Adipocyte (in vitro differentiated cells): ENCODE results near the gene SEMA4D.
"Not testable (repeated sequence)": the region's sequence is repeated elsewhere in the genome, so short reads cannot be mapped to it uniquely, and the experiment has no call there.

Source experiments
- DNase-seq: peaks from one replicate; pipeline ENCODE4 v3.0.0-alpha.2; 2015; ENCODE audit warnings: low read depth
- H3K27me3 ChIP-seq: replicated peaks from 2 replicates; pipeline ENCODE4 v1.7.0; 2013; ENCODE audit warnings: mild to moderate bottlenecking, low read length, moderate library complexity; ENCODE audit not compliant: control insufficient read depth, insufficient read depth
- H3K36me3 ChIP-seq: 2 replicates; pipeline ENCODE4 v1.7.0; 2013; ENCODE audit warnings: low read length, mild to moderate bottlenecking, moderate library complexity; ENCODE audit not compliant: control insufficient read depth, insufficient read depth, severe bottlenecking
- H3K4me1 ChIP-seq: 2 replicates; pipeline ENCODE4 v1.7.0; 2013; ENCODE audit warnings: mild to moderate bottlenecking, low read length, moderate library complexity; ENCODE audit not compliant: control insufficient read depth, insufficient read depth
- H3K4me3 ChIP-seq: 2 replicates; pipeline ENCODE4 v1.7.0; 2013; ENCODE audit warnings: mild to moderate bottlenecking, low read length, moderate library complexity
- H3K9ac ChIP-seq: 2 replicates; pipeline ENCODE4 v1.7.0; 2013; ENCODE audit warnings: mild to moderate bottlenecking, low read length, moderate library complexity
- H3K9me3 ChIP-seq: 2 replicates; pipeline ENCODE4 v1.7.0; 2013; ENCODE audit warnings: mild to moderate bottlenecking, low read length, moderate library complexity; ENCODE audit not compliant: control insufficient read depth

The SEMA4D gene

GRCh38 chr9:89488936-89489335 lies 9.0 kb downstream of the SEMA4D start:
- Histone ChIP-seq H3K27me3 (no peaks in the 10 kb centered on the region), H3K4me1 (no peaks in the 10 kb centered on the region), H3K4me3 (no peak overlapping the region), H3K36me3 (no peaks in the 10 kb centered on the region), H3K9me3 (peaks cover 9% of the 10 kb centered on the region), H3K9ac (no peak overlapping the region)
- DNase-seq = no peak

GRCh38 chr9:89488131-89488530 lies 9.8 kb downstream of the SEMA4D start:
- DNase-seq = no peak
- Histone ChIP-seq H3K27me3 (no peaks in the 10 kb centered on the region), H3K9me3 (peaks cover 9% of the 10 kb centered on the region), H3K36me3 (no peaks in the 10 kb centered on the region), H3K4me1 (no peaks in the 10 kb centered on the region), H3K9ac (no peak overlapping the region), H3K4me3 (no peak overlapping the region)

GRCh38 chr9:89486681-89487080 lies 11.2 kb downstream of the SEMA4D start:
- Histone ChIP-seq H3K36me3 (no peaks in the 10 kb centered on the region), H3K9me3 (peaks cover 9% of the 10 kb centered on the region), H3K4me1 (no peaks in the 10 kb centered on the region), H3K27me3 (peaks cover 6% of the 10 kb centered on the region), H3K9ac (no peak overlapping the region), H3K4me3 (no peak overlapping the region)
- DNase-seq = no peak

- Histone ChIP-seq H3K9me3 (peaks cover 9% of the 10 kb centered on the region), H3K9ac (no peak overlapping the region), H3K27me3 (peaks cover 9% of the 10 kb centered on the region), H3K4me1 (no peaks in the 10 kb centered on the region), H3K4me3 (no peak overlapping the region), H3K36me3 (no peaks in the 10 kb centered on the region)
- no peak for DNase-seq
Observed at GRCh38 chr9:89484475-89485404, 13.2 kb downstream of the SEMA4D start.

GRCh38 chr9:89483592-89484474 lies 14.1 kb downstream of the SEMA4D start:
- Histone ChIP-seq H3K9ac (no peak overlapping the region), H3K27me3 (peaks cover 9% of the 10 kb centered on the region), H3K9me3 (peaks cover 11% of the 10 kb centered on the region), H3K4me1 (no peaks in the 10 kb centered on the region), H3K4me3 (no peak overlapping the region), H3K36me3 (no peaks in the 10 kb centered on the region)
- DNase-seq = no peak

GRCh38 chr9:89482901-89483361 lies 15.0 kb downstream of the SEMA4D start:
- H3K4me3 ChIP-seq = no peak overlapping the region
- no peak overlapping the region for H3K9ac ChIP-seq
- peaks cover 9% of the 10 kb centered on the region for H3K27me3 ChIP-seq
- no peaks in the 10 kb centered on the region for H3K36me3 ChIP-seq
- no peak for DNase-seq
- peaks cover 11% of the 10 kb centered on the region for H3K9me3 ChIP-seq
- H3K4me1 ChIP-seq = no peaks in the 10 kb centered on the region

GRCh38 chr9:89482056-89482851 lies 15.7 kb downstream of the SEMA4D start:
- peaks cover 9% of the 10 kb centered on the region for H3K27me3 ChIP-seq
- H3K9ac ChIP-seq = no peak overlapping the region
- no peaks in the 10 kb centered on the region for H3K36me3 ChIP-seq
- DNase-seq = no peak
- H3K9me3 ChIP-seq = peaks cover 11% of the 10 kb centered on the region
- no peaks in the 10 kb centered on the region for H3K4me1 ChIP-seq
- no peak overlapping the region for H3K4me3 ChIP-seq

- Histone ChIP-seq H3K36me3 (no peaks in the 10 kb centered on the region), H3K9ac (no peak overlapping the region), H3K4me3 (no peak overlapping the region), H3K4me1 (no peaks in the 10 kb centered on the region), H3K27me3 (peaks cover 9% of the 10 kb centered on the region), H3K9me3 (peaks cover 9% of the 10 kb centered on the region)
- no peak for DNase-seq
Observed at GRCh38 chr9:89481538-89481915, 16.4 kb downstream of the SEMA4D start.

GRCh38 chr9:89480825-89481537 lies 16.9 kb downstream of the SEMA4D start:
- Histone ChIP-seq H3K36me3 (no peaks in the 10 kb centered on the region), H3K4me1 (no peaks in the 10 kb centered on the region), H3K9me3 (peaks cover 4% of the 10 kb centered on the region), H3K9ac (no peak overlapping the region), H3K27me3 (peaks cover 9% of the 10 kb centered on the region), H3K4me3 (no peak overlapping the region)
- no peak for DNase-seq

- H3K9ac ChIP-seq, H3K4me3 ChIP-seq, H3K9me3 ChIP-seq, H3K4me1 ChIP-seq, DNase-seq, H3K36me3 ChIP-seq, H3K27me3 ChIP-seq: not testable (repeated sequence)
Observed at GRCh38 chr9:89480372-89480771, 17.5 kb downstream of the SEMA4D start.
